SKM-1 (cell line): Measurements from ENCODE around the gene PKD1.

Experiments
- DNase-seq: peaks from one replicate; lab custom pipeline; 2025; ENCODE audit not compliant: unreplicated experiment; lab: John Stamatoyannopoulos, UW

PKD1 gene

GRCh38 chr16:2056681-2057407 lies 78.9 kb downstream of the PKD1 start:
- DNase-seq, result no peak

GRCh38 chr16:2056077-2056476 lies 79.6 kb downstream of the PKD1 start:
- no peak for DNase-seq

- DNase-seq, result no peak
Observed at GRCh38 chr16:2054543-2055245, 81.0 kb downstream of the PKD1 start.

GRCh38 chr16:2053897-2054296 lies 81.8 kb downstream of the PKD1 start:
- DNase-seq, result no peak

- no peak for DNase-seq
Observed at GRCh38 chr16:2053211-2053610, 82.5 kb downstream of the PKD1 start.

GRCh38 chr16:2048116-2048543 lies 87.6 kb downstream of the PKD1 start:
- no peak for DNase-seq

- DNase-seq, result peak; percentile 89
Observed at GRCh38 chr16:2047330-2048115, 88.2 kb downstream of the PKD1 start, which contains the start of the genes NTHL1 and TSC2. NTHL1 (minus strand) TSS chr16:2047834; CDS start chr16:2047823, 11 bp downstream. TSC2 (plus strand) TSS chr16:2047985; CDS start chr16:2048616, 631 bp downstream.

- DNase-seq, result no peak
Observed at GRCh38 chr16:2046893-2047329, 88.8 kb downstream of the PKD1 start.

GRCh38 chr16:2045965-2046892 lies 89.5 kb downstream of the PKD1 start:
- no peak for DNase-seq

- no peak for DNase-seq
Observed at GRCh38 chr16:2044541-2044940, 91.2 kb downstream of the PKD1 start.

- DNase-seq, result no peak
Observed at GRCh38 chr16:2043667-2044451, 91.8 kb downstream of the PKD1 start.

- no peak for DNase-seq
Observed at GRCh38 chr16:2042986-2043666, 92.6 kb downstream of the PKD1 start.

- no peak for DNase-seq
Observed at GRCh38 chr16:2042171-2042985, 93.3 kb downstream of the PKD1 start.

GRCh38 chr16:2040787-2041522 lies 94.7 kb downstream of the PKD1 start:
- DNase-seq, result no peak

- DNase-seq, result no peak
Observed at GRCh38 chr16:2040041-2040786, 95.5 kb downstream of the PKD1 start.

GRCh38 chr16:2039274-2040031 lies 96.2 kb downstream of the PKD1 start:
- DNase-seq, result no peak
